Nephron progenitor cell (in vitro differentiated cells): ENCODE measurements around the gene AMPH.
A peak's percentile ranks its signal among the peaks of the same experiment; 100 is the strongest.

ENCODE experiments used
- DNase-seq: peaks from one replicate; pipeline ENCODE4 v3.0.0; 2021
- H3K27ac Mint-ChIP-seq: 2 replicates; pipeline ENCODE4 v1.8.0; 2021; ENCODE audit warnings: mild to moderate bottlenecking, moderate library complexity, mixed read lengths
- H3K27me3 Mint-ChIP-seq: 2 replicates; pipeline ENCODE4 v1.8.0; 2021; ENCODE audit warnings: mild to moderate bottlenecking, low read depth, mixed read lengths; ENCODE audit not compliant: poor library complexity
- H3K36me3 Mint-ChIP-seq: 2 replicates; pipeline ENCODE4 v1.8.0; 2021; ENCODE audit warnings: low read depth, mixed read lengths
- H3K4me1 Mint-ChIP-seq: 2 replicates; pipeline ENCODE4 v1.8.0; 2021; ENCODE audit warnings: mixed read lengths
- H3K4me3 Mint-ChIP-seq: 2 replicates; pipeline ENCODE4 v1.8.0; 2021; ENCODE audit warnings: mild to moderate bottlenecking, moderate library complexity, mixed read lengths
- H3K9me3 Mint-ChIP-seq: 2 replicates; pipeline ENCODE4 v1.8.0; 2021; ENCODE audit warnings: mild to moderate bottlenecking, moderate library complexity, mixed read lengths
- TF ChIP-seq, protein P1 (sequence below): fragments of 200-600 bp; sonication (generic); IDR thresholded peaks from 2 replicates; pipeline ENCODE4 v1.5.0; 2021; ENCODE audit warnings: antibody characterized with exemption

Gene AMPH

DNA sequence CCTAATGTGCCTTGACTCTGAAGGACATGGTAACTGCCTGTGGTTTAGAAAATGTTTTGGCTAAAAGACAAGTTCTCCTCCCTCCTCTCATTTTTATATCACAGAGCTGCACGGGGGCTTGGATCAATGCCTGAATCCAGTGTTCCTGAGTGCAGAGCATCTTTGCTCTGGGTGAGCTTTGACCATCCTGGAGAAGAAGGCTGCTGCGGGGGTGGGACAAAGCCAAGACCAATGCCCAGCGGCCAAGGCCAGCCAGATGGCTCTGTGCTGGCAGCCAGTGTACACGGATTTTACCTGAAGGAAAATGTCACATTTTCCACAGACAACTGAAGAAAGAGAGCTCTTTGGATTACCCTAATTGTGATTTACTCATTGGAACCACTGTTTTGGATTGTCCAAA lies 255.7 kb downstream of the AMPH start:
- H3K9me3 Mint-ChIP-seq, result no peaks in the 10 kb centered on the region
- H3K4me1 Mint-ChIP-seq, result no peaks in the 10 kb centered on the region
- no peaks in the 10 kb centered on the region for H3K27me3 Mint-ChIP-seq
- H3K4me3 Mint-ChIP-seq, result no peak overlapping the region
- H3K27ac Mint-ChIP-seq, result no peak overlapping the region
- peaks cover 5% of the 10 kb centered on the region for H3K36me3 Mint-ChIP-seq
- DNase-seq, result no peak
- TF ChIP-seq, protein P1, sequence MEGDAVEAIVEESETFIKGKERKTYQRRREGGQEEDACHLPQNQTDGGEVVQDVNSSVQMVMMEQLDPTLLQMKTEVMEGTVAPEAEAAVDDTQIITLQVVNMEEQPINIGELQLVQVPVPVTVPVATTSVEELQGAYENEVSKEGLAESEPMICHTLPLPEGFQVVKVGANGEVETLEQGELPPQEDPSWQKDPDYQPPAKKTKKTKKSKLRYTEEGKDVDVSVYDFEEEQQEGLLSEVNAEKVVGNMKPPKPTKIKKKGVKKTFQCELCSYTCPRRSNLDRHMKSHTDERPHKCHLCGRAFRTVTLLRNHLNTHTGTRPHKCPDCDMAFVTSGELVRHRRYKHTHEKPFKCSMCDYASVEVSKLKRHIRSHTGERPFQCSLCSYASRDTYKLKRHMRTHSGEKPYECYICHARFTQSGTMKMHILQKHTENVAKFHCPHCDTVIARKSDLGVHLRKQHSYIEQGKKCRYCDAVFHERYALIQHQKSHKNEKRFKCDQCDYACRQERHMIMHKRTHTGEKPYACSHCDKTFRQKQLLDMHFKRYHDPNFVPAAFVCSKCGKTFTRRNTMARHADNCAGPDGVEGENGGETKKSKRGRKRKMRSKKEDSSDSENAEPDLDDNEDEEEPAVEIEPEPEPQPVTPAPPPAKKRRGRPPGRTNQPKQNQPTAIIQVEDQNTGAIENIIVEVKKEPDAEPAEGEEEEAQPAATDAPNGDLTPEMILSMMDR, result no peak

DNA sequence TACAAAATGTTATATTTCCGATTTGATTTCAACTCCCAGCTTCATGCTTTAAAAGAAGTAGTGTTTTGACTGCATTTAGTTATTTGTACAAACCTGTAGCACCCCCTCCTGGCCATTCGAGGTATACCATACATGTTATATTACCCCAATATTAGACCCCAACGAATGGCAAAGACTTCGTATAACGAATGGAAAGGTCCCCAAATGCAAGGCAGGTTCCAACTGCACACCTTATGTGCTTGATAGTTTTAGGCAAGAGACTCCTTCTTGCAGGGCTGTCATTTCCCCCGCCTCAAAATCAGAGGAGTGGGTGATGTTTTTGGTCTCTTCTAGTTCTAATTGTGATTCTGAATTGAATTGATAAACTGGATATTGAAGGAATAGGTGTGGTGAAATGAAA lies 256.7 kb downstream of the AMPH start:
- Mint-ChIP-seq H3K9me3 (no peaks in the 10 kb centered on the region), H3K4me3 (no peak overlapping the region), H3K36me3 (no peaks in the 10 kb centered on the region), H3K4me1 (peaks cover 8% of the 10 kb centered on the region), H3K27ac (no peak overlapping the region), H3K27me3 (no peaks in the 10 kb centered on the region)
- DNase-seq, result peak; percentile 62
- TF ChIP-seq, protein P1, result peak; percentile 66

DNA sequence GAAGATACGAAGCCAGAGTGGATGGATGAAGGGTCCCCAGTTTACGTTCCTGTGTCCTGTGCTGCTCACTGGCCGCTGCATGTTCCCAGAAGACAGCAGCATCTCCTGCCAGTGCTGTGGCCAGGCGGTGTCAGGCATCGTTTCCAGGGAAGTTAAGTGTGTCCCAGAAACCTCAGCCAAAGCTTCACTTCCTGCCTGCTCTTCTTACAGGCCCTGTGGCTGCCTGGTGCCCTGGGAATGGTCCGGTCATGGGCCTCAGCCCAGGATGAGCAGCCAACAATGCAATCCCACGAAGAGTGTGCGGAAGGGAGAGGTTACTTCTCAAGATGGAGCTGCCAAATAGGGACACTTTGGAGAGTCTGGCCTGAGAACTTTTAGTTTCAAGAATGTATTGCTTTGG lies 258.0 kb downstream of the AMPH start:
- H3K27ac Mint-ChIP-seq, result no peak overlapping the region
- TF ChIP-seq, protein P1, result no peak

DNA sequence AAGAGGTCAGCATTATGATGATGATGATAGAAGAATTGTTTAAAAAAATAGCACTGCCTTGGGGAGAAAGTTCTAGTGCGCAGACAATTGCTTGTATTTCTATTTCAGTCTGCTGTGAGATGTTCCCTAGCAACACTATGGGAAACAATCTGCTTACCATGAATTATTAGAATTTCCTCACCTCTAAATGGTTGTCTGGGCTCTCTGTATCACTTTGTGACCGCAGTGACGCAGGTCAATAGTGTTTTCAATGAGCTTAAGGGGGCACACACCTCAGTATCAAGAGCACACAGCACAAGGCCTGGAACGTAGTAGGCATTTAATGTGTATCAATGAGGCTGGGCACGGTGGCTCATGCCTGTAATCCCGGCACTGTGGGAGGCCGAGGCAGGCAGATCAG lies 258.9 kb downstream of the AMPH start:
- no peaks in the 10 kb centered on the region for H3K36me3 Mint-ChIP-seq
- H3K4me1 Mint-ChIP-seq, result peaks cover 13% of the 10 kb centered on the region
- H3K9me3 Mint-ChIP-seq, result no peaks in the 10 kb centered on the region
- no peak overlapping the region for H3K4me3 Mint-ChIP-seq
- DNase-seq, result no peak
- TF ChIP-seq, protein P1, result no peak
- no peaks in the 10 kb centered on the region for H3K27me3 Mint-ChIP-seq
- no peak overlapping the region for H3K27ac Mint-ChIP-seq

More for the DNA sequence above, 258.0 kb downstream of the AMPH start:
- no peaks in the 10 kb centered on the region for H3K9me3 Mint-ChIP-seq
- no peaks in the 10 kb centered on the region for H3K27me3 Mint-ChIP-seq
- DNase-seq, result no peak
- peaks cover 8% of the 10 kb centered on the region for H3K4me1 Mint-ChIP-seq
- H3K4me3 Mint-ChIP-seq, result no peak overlapping the region
- H3K36me3 Mint-ChIP-seq, result no peaks in the 10 kb centered on the region

DNA sequence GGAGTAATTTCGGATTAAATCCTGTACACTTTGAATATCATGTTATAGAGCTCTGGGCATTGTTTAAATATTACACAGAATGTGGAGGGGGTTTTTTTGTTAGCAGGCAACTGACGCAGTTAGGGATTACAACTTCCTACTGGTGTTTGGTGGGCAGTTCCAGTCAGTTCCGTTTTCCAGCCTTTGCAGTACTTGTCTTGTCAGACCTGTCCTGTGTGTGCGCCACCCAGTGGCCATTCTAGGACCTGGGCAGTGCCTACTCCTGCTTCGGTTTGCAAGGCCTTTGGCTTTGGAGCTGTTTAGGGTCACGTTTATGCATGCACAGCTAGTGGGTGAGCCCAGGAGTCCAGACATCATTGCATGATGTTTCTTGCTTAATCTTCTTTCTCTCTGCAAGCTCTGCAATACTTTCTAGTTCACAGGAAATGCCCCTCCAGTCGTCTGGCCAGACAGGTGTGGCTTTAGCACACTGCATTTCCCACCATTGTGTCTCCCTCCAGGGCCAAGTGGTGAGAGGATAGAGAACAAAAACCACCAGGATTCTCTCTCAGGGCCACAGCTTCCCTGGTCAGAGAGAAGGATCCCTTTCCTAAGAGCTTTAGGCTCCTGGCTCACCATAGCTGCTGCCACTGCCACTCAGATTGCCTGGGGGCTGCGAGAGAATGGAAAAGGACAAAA lies 261.2 kb downstream of the AMPH start:
- peaks cover 13% of the 10 kb centered on the region for H3K4me1 Mint-ChIP-seq
- TF ChIP-seq, protein P1, result peak; percentile 89
- peak; percentile 92 for DNase-seq
- no peaks in the 10 kb centered on the region for H3K36me3 Mint-ChIP-seq
- no peak overlapping the region for H3K27ac Mint-ChIP-seq
- H3K4me3 Mint-ChIP-seq, result no peak overlapping the region
- H3K9me3 Mint-ChIP-seq, result no peaks in the 10 kb centered on the region
- peaks cover 4% of the 10 kb centered on the region for H3K27me3 Mint-ChIP-seq

DNA sequence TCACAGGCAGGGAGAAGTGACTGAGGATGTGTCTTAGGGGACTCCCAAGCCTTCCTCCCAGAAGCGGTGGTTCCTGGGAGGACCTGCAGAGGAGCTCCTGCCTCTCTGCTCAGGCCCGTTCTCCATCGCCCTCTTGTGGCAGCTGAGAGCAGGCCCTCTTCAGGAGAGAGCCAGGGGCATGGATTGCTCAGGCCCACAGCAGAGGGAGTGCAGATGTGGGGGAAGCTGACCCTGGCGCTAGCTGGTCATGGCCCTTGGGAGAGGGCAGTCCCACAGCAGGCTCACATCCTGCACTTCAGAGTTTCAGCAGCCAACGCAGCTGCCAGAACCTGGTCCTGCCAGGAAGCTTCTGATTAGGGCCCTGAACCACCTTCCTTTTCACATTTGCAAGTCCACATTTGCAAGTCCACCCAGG lies 263.0 kb downstream of the AMPH start:
- DNase-seq, result peak; percentile 75
- TF ChIP-seq, protein P1, result peak; percentile 63
- H3K4me3 Mint-ChIP-seq, result no peak overlapping the region
- H3K27me3 Mint-ChIP-seq, result peaks cover 4% of the 10 kb centered on the region
- H3K4me1 Mint-ChIP-seq, result peaks cover 13% of the 10 kb centered on the region
- no peak overlapping the region for H3K27ac Mint-ChIP-seq
- no peaks in the 10 kb centered on the region for H3K36me3 Mint-ChIP-seq
- H3K9me3 Mint-ChIP-seq, result no peaks in the 10 kb centered on the region
